SK-N-SH (cell line): ENCODE results near the gene DEPP1. TPM values are rescaled to one million over a fixed set of nuclear protein-coding genes. Genes with fewer than 3 reads are reported as not detected.

Experiments used
- CTCF ChIA-PET: fragments of 300-600, 350-600 bp; formaldehyde crosslinking; extraction: SDS; loops from one replicate; lab custom pipeline; 2021; lab: Yijun Ruan, JAX
- POLR2A ChIA-PET: fragments of 350-600 bp; sonication (Branson Sonifier 250); formaldehyde crosslinking; extraction: SDS; loops from one replicate; lab custom pipeline; 2020; ENCODE audit warnings: antibody characterized with exemption, inconsistent platforms; lab: Yijun Ruan, JAX
- DNase-seq: peaks from one replicate; pipeline ENCODE4 v3.0.0; 2012
- H2AFZ ChIP-seq: fragments of 200-600 bp; sonication (generic); 2 replicates; pipeline ENCODE4 v1.8.1; 2016; ENCODE audit warnings: antibody characterized with exemption, mild to moderate bottlenecking, low read depth
- H3F3A ChIP-seq: fragments of 200-600 bp; sonication (generic); replicated peaks from 2 replicates; pipeline ENCODE3; 2016; ENCODE audit warnings: antibody characterized with exemption, mild to moderate bottlenecking; ENCODE audit not compliant: insufficient read depth
- H3K27ac ChIP-seq, 2 experiments: fragments of 200-500 bp in 1 of 2; fragments of 200-600 bp in 1 of 2; sonication (Bioruptor generic) in 1 of 2; sonication (generic), shearing (Covaris generic) in 1 of 2; 2 replicates each; pipeline versions ENCODE4 v1.5.1 to v1.6.1; 2014 to 2016; ENCODE audit warnings: low read depth in 2 of 2, inconsistent platforms in 1 of 2, low read length in 1 of 2, mild to moderate bottlenecking in 1 of 2, mixed read lengths in 1 of 2
- H3K27me3 ChIP-seq: fragments of 200-600 bp; sonication (generic), shearing (Covaris generic); 2 replicates; pipeline ENCODE4 v1.6.1; 2016; ENCODE audit warnings: mixed run types; ENCODE audit not compliant: insufficient read depth
- H3K36me3 ChIP-seq, 2 experiments: fragments of 200-500 bp in 1 of 2; fragments of 200-600 bp in 1 of 2; sonication (Bioruptor generic) in 1 of 2; sonication (generic) in 1 of 2; replicated peaks in 1 of 2; 2 replicates each; pipeline versions ENCODE3 to v1.5.1; 2014 to 2016; ENCODE audit warnings: low read length in 1 of 2, mild to moderate bottlenecking in 1 of 2; ENCODE audit not compliant: insufficient read depth in 2 of 2, control insufficient read depth in 1 of 2
- H3K4me1 ChIP-seq, 2 experiments: fragments of 200-500 bp in 1 of 2; fragments of 200-600 bp in 1 of 2; sonication (Bioruptor generic) in 1 of 2; sonication (generic), shearing (Covaris generic) in 1 of 2; 2 replicates each; pipeline versions ENCODE4 v1.5.1 to v1.6.1; 2014 to 2016; ENCODE audit warnings: low read depth in 1 of 2, low read length in 1 of 2, mixed run types in 1 of 2; ENCODE audit not compliant: insufficient read depth in 2 of 2, control insufficient read depth in 1 of 2
- H3K4me2 ChIP-seq: fragments of 200-600 bp; sonication (generic), shearing (Covaris generic); 2 replicates; pipeline ENCODE4 v1.6.1; 2017; ENCODE audit warnings: mixed run types
- H3K4me3 ChIP-seq, 2 experiments: fragments of 200-500 bp in 1 of 2; fragments of 200-600 bp in 1 of 2; sonication (Bioruptor generic) in 1 of 2; sonication (generic), shearing (Covaris generic) in 1 of 2; 2 replicates each; pipeline versions ENCODE4 v1.5.1 to v1.8.1; 2014 to 2016; ENCODE audit warnings: low read depth in 2 of 2, inconsistent platforms in 1 of 2, low read length in 1 of 2, mild to moderate bottlenecking in 1 of 2, mixed read lengths in 1 of 2, moderate library complexity in 1 of 2
- H3K79me2 ChIP-seq: fragments of 200-600 bp; sonication (generic); 2 replicates; pipeline ENCODE4 v1.8.1; 2017; ENCODE audit warnings: mild to moderate bottlenecking; ENCODE audit not compliant: insufficient read depth
- H3K9ac ChIP-seq: fragments of 200-600 bp; sonication (generic); 2 replicates; pipeline ENCODE4 v1.6.1; 2017; ENCODE audit warnings: mixed run types
- H3K9me2 ChIP-seq: fragments of 200-600 bp; sonication (generic); 2 replicates; pipeline ENCODE4 v1.6.1; 2017; ENCODE audit warnings: mixed run types
- H3K9me3 ChIP-seq: fragments of 200-600 bp; sonication (generic); 2 replicates; pipeline ENCODE4 v1.6.1; 2017; ENCODE audit warnings: mixed run types, mild to moderate bottlenecking, moderate library complexity
- H4K20me1 ChIP-seq: fragments of 200-600 bp; sonication (generic); 2 replicates; pipeline ENCODE4 v1.6.1; 2017; ENCODE audit warnings: mild to moderate bottlenecking, mixed run types; ENCODE audit not compliant: insufficient read depth
- CTCF ChIP-seq: fragments of 200-600 bp; sonication (generic); IDR thresholded peaks from 2 replicates; pipeline ENCODE4 v1.6.1; 2017; ENCODE audit warnings: antibody characterized with exemption, mild to moderate bottlenecking, moderate library complexity
- EP300 ChIP-seq, 2 experiments: IDR thresholded peaks; 2 replicates each; pipeline versions ENCODE4 v1.4.0 to v1.6.1; 2012; ENCODE audit warnings: borderline replicate concordance in 1 of 2, low read depth in 1 of 2, low read length in 1 of 2
- EZH2phosphoT487 ChIP-seq: fragments of 200-600 bp; sonication (generic); IDR thresholded peaks from 2 replicates; pipeline ENCODE4 v1.6.1; 2017; ENCODE audit warnings: low read depth, mixed run types, mild to moderate bottlenecking, antibody characterized with exemption, moderate library complexity, borderline replicate concordance
- FOSL2 ChIP-seq: IDR thresholded peaks from 2 replicates; pipeline ENCODE4 v1.4.0; 2012; ENCODE audit warnings: low read depth, mild to moderate bottlenecking, moderate library complexity, borderline replicate concordance
- FOXJ3 ChIP-seq: sonication (generic); formaldehyde crosslinking; IDR thresholded peaks from 2 replicates; pipeline ENCODE4 v1.5.1; 2020; ENCODE audit warnings: mild to moderate bottlenecking, missing genetic modification reagents
- FOXM1 ChIP-seq: IDR thresholded peaks from 2 replicates; pipeline ENCODE4 v1.4.0; 2012; ENCODE audit warnings: low read depth, mild to moderate bottlenecking
- GABPA ChIP-seq: IDR thresholded peaks from 2 replicates; pipeline ENCODE4 v1.4.0; 2012; ENCODE audit warnings: low read depth, mild to moderate bottlenecking
- GATA2 ChIP-seq: sonication (generic); formaldehyde crosslinking; IDR thresholded peaks from 2 replicates; pipeline ENCODE4 v1.5.0; 2020; ENCODE audit warnings: mild to moderate bottlenecking, missing genetic modification reagents
- JUND ChIP-seq: IDR thresholded peaks from 2 replicates; pipeline ENCODE4 v1.4.0; 2012
- MEF2A ChIP-seq: IDR thresholded peaks from 2 replicates; pipeline ENCODE4 v1.4.0; 2012; ENCODE audit warnings: low read depth, borderline replicate concordance
- MXI1 ChIP-seq: IDR thresholded peaks from 2 replicates; pipeline ENCODE4 v1.6.1; 2012; ENCODE audit warnings: mild to moderate bottlenecking, low read depth, low read length, improper control_type of control experiment
- NRF1 ChIP-seq: IDR thresholded peaks from 2 replicates; pipeline ENCODE4 v1.6.1; 2012; ENCODE audit warnings: low read depth, mild to moderate bottlenecking, low read length
- POLR2AphosphoS5 ChIP-seq: IDR thresholded peaks from 2 replicates; pipeline ENCODE4 v1.6.1; 2012; ENCODE audit warnings: low read depth, low read length
- RAD21 ChIP-seq: IDR thresholded peaks from 2 replicates; pipeline ENCODE4 v1.6.1; 2012; ENCODE audit warnings: mild to moderate bottlenecking, low read length
- RCOR1 ChIP-seq: fragments of 150-350 bp; IDR thresholded peaks from 2 replicates; pipeline ENCODE4 v1.6.1; 2017; ENCODE audit warnings: antibody characterized with exemption, low read length
- REST ChIP-seq: IDR thresholded peaks from 2 replicates; pipeline ENCODE4 v1.6.1; 2012; ENCODE audit warnings: mild to moderate bottlenecking, low read depth, low read length, moderate library complexity
- RFX5 ChIP-seq: IDR thresholded peaks from 2 replicates; pipeline ENCODE4 v1.6.1; 2012; ENCODE audit warnings: mild to moderate bottlenecking, improper control_type of control experiment, low read length
- RXRA ChIP-seq: IDR thresholded peaks from 2 replicates; pipeline ENCODE4 v1.4.0; 2012; ENCODE audit warnings: low read depth, mild to moderate bottlenecking, borderline replicate concordance
- SIN3A ChIP-seq: IDR thresholded peaks from 2 replicates; pipeline ENCODE4 v1.6.1; 2012; ENCODE audit warnings: low read depth, mild to moderate bottlenecking, low read length, moderate library complexity, borderline replicate concordance
- SMC3 ChIP-seq: IDR thresholded peaks from 2 replicates; pipeline ENCODE4 v1.6.1; 2012; ENCODE audit warnings: low read depth, low read length, improper control_type of control experiment
- TEAD4 ChIP-seq: IDR thresholded peaks from 2 replicates; pipeline ENCODE4 v1.4.0; 2012; ENCODE audit warnings: mild to moderate bottlenecking, borderline replicate concordance; ENCODE audit not compliant: insufficient read depth
- USF2 ChIP-seq: fragments of 150-350 bp; IDR thresholded peaks from 2 replicates; pipeline ENCODE4 v1.6.1; 2017; ENCODE audit warnings: antibody characterized with exemption, low read length, low read depth, borderline replicate concordance
- YY1 ChIP-seq: IDR thresholded peaks from 2 replicates; pipeline ENCODE4 v1.4.0; 2012; ENCODE audit warnings: low read depth, mild to moderate bottlenecking
- WGBS: methylation state at CpG from one replicate; pipeline ENCODE4 v1.1.6; 2017; ENCODE audit warnings: low lambda C conversion rate; 5-methylcytosine and 5-hydroxymethylcytosine counted together
- polyA plus RNA-seq, 3 experiments: library from polyadenylated mRNA; depleted of rRNA; stranded (reverse); fragments of >200 nt; gene quantifications; 2 replicates each; pipeline ENCODE4 v1.2.3, GENCODE V29; 2012
- TF ChIP-seq, protein P1 (sequence below): IDR thresholded peaks from 2 replicates; pipeline ENCODE4 v1.4.0; 2012; ENCODE audit warnings: low read depth
- TF ChIP-seq, protein P2 (sequence below): IDR thresholded peaks from 2 replicates; pipeline ENCODE4 v1.4.0; 2012; ENCODE audit warnings: low read depth, borderline replicate concordance

Gene DEPP1
- polyA plus RNA-seq, 1 of the 3 experiments (the other 2 are of a cell fraction): 5.3 TPM

DNA sequence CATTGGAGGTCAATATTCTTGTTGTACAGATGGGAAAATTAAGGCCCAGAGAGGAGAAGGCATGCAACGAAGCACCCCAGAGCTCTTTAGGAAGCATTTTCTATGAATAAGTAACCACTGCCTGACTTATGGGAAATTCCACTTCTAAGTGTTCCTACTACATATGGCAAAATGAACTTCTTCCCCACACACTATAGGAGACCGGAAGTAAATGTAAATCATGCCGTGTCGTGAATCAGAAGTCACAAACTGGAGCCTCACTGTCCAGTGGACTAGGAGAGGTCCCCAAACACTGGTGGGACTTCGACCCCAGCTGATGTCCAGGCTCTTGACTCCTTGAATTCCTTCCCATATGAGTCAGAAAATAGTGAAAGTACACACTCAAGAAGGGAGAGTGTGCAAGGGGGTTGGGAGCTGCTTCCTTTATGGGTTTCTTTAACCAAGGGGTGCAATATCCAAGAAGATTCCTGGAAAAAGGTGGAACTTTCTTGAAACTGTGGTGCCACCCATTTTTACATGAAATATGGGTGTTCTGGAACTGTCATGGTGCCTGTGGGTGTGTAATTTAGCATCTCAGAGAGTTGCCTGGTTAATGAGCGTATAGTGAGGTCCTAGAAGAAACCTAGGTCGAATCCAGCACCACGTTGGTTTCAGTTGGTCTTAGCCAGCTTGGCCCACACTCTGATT, 12.3 kb downstream of the DEPP1 start (continued):
- TF ChIP-seq RXRA: no peak
- no peak for TF ChIP-seq GABPA
- no peak for TF ChIP-seq TEAD4
- no peak for TF ChIP-seq EP300 (IDR thresholded peaks at IDR 0.05; ENCODE audit: borderline replicate concordance in 1 of 2, low read depth in 1 of 2, low read length in 1 of 2)
- no peak for TF ChIP-seq RFX5
- TF ChIP-seq, protein P1, sequence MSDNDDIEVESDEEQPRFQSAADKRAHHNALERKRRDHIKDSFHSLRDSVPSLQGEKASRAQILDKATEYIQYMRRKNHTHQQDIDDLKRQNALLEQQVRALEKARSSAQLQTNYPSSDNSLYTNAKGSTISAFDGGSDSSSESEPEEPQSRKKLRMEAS: no peak
- TF ChIP-seq JUND: no peak
- TF ChIP-seq EZH2phosphoT487: no peak
- TF ChIP-seq RCOR1: no peak
- no peak for TF ChIP-seq GATA2 (CRISPR knock-in tag)
- no peak for TF ChIP-seq FOXJ3 (CRISPR knock-in tag)

DNA sequence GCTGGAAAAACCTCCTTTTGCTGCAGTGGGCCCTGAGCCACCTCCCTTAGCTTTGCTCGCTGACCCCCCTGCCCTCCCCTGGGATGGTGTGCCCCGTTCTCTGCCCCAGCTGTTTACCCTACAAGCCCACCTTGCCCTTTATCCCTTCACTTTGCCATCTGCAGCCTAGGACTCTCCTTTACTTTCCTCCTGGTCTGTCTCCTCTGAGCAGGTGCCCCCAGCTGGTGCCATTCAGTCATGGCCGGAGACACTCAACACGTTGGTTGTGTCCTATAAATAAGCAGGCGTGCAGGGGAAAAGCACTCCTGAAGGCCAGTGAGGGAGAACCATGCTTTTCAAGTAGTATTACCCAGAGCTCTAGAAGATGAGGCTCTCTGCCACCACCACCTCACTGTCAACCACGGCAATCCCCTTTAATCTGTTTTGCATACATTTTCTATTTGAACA, 12.9 kb downstream of the DEPP1 start:
- Histone ChIP-seq H3K9me2 (no peaks in the 10 kb centered on the region), H3K9ac (no peak overlapping the region), H3K9me3 (no peaks in the 10 kb centered on the region), H3K4me1 (peaks cover 12 to 16% of the 10 kb centered on the region in 2 experiments; a peak in 1 of 4 replicates), H3K4me2 (no peak overlapping the region), H3F3A (no peaks in the 10 kb centered on the region), H3K79me2 (no peaks in the 10 kb centered on the region), H3K27ac (no peak overlapping the region), H3K4me3 (no peak overlapping the region), H3K27me3 (no peaks in the 10 kb centered on the region), H4K20me1 (no peaks in the 10 kb centered on the region), H2AFZ (no peak overlapping the region), H3K36me3 (peaks cover 0 to 1% of the 10 kb centered on the region in 2 experiments)
- CTCF ChIA-PET: interaction anchor here (0.8 to 9.6 kb wide), 4 partner anchors 10 to 37 kb away, joined by 3 to 81 read pairs (median 4); no protein-coding TSS in a partner anchor
- no peak for TF ChIP-seq USF2
- no peak for TF ChIP-seq JUND
- TF ChIP-seq MEF2A: no peak
- TF ChIP-seq FOSL2: no peak
- TF ChIP-seq NRF1: no peak
- TF ChIP-seq SIN3A: no peak
- TF ChIP-seq GABPA: no peak
- no peak for TF ChIP-seq EZH2phosphoT487
- no peak for TF ChIP-seq FOXM1
- no peak for TF ChIP-seq MXI1
- no peak for TF ChIP-seq YY1
- TF ChIP-seq SMC3: no peak
- no peak for TF ChIP-seq REST
- TF ChIP-seq RAD21: no peak
- no peak for TF ChIP-seq TEAD4
- TF ChIP-seq, protein P2, sequence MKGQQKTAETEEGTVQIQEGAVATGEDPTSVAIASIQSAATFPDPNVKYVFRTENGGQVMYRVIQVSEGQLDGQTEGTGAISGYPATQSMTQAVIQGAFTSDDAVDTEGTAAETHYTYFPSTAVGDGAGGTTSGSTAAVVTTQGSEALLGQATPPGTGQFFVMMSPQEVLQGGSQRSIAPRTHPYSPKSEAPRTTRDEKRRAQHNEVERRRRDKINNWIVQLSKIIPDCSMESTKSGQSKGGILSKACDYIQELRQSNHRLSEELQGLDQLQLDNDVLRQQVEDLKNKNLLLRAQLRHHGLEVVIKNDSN: no peak
- no peak for TF ChIP-seq POLR2AphosphoS5
- TF ChIP-seq CTCF: no peak
- no peak for DNase-seq
- 97% methylated on average over 6 of the region's 6 CpGs for WGBS
- POLR2A ChIA-PET: interaction anchor here (0.6 to 1.1 kb wide), 2 partner anchors 35 to 126 kb away, joined by 3 to 4 read pairs; no protein-coding TSS in a partner anchor
